ENCODE measurements around the gene TMEM255B. TPM values are rescaled to one million over a fixed set of nuclear protein-coding genes. Genes with fewer than 3 reads are reported as not detected.
A peak's percentile ranks its signal among the peaks of the same experiment; 100 is the strongest.

Gene TMEM255B
- total and polyA plus RNA-seq, 5 donors from 2014 or later, result 0.02 to 1.3 (median 0.11) TPM; not detected in 1

DNA sequence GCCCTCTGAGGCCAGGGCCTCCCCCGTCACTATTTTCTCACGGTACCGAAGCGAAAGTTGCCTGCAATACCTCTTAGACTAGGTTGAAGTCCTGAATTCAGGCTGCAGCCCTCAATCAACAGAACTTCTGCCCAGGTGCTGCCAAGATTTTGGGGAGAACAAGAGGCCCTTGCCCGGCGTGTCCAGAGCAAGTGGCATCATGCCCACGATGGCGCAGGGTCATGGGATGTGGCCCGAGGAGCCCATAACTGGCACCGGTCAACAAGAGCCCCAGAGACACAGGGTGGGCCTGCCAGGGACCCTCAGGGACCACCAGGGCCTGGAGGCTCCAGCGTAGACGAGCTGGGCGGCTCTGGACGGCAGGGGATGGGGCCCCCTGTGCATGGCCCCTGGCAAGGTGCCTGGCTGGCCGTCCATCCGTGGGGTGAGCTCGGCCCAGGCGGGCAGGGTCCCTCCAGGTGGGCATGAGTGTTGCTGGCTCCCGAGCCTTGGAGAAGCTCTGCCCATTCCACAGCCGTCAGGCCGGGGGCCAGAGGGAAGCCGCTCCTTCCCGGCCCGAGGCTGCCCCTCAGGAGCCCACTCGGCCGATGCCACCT lies 59.8 kb downstream of the TMEM255B start:
- H3K27me3 ChIP-seq (ENCODE audit: control insufficient read depth, insufficient read depth, low read length), result no peaks in the 10 kb centered on the region
- H3K4me3 ChIP-seq (ENCODE audit: low read depth, low read length), result no peak overlapping the region
- Mint-ChIP-seq H3K27me3 (peaks cover 4% of the 10 kb centered on the region), H3K4me1 (peaks cover 5 to 23% (median 13%) of the 10 kb centered on the region in 4 donors), H3K9me3 (peaks cover 0 to 3% (median 0%) of the 10 kb centered on the region in 7 donors), H3K4me3 (no peak overlapping the region), H3K36me3 (peaks cover 3% of the 10 kb centered on the region), H3K27ac (no peak overlapping the region)
- no peak for ATAC-seq (ENCODE audit: low read depth in 2 of 2)
- no peaks in the 10 kb centered on the region for H3K9me3 ChIP-seq (ENCODE audit: control insufficient read depth in 2 of 2, low read length in 2 of 2)
- no peak overlapping the region for H3K27ac ChIP-seq (ENCODE audit: insufficient read depth, low read length, poor library complexity, severe bottlenecking)
- no peak for DNase-seq
- no peaks in the 10 kb centered on the region for H3K36me3 ChIP-seq (ENCODE audit: control insufficient read depth, insufficient read depth, low read length)
- peaks cover 6% of the 10 kb centered on the region for H3K4me1 ChIP-seq (ENCODE audit: control insufficient read depth, insufficient read depth, low read length, poor library complexity, severe bottlenecking)

DNA sequence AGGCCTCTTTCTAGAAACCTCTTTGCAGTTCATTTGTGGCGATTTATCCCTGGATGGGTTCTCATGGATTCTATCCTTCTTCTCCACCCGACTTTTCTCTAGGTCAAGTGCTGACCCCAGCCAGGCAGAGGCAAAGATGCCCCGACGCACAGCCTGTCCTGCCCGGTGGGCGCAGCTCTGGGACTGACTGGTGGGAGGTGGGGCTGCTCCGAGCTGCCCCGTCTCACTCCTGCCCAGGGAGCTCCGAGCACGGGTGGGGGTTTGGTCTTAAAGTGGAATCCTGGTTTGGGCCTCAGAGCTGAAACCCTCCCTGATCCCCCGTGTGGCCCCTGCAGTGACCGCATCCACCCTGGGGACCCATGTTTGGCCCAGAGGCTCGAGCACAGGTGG lies 60.3 kb downstream of the TMEM255B start:
- DNase-seq (no peak), ATAC-seq (ENCODE audit: low read depth in 2 of 2) (no peak)
- Histone ChIP-seq H3K36me3 (ENCODE audit: control insufficient read depth, insufficient read depth, low read length) (no peaks in the 10 kb centered on the region), H3K27me3 (ENCODE audit: control insufficient read depth, insufficient read depth, low read length) (no peaks in the 10 kb centered on the region), H3K27ac (ENCODE audit: insufficient read depth, low read length, poor library complexity, severe bottlenecking) (no peak overlapping the region), H3K4me3 (ENCODE audit: low read depth, low read length) (no peak overlapping the region), H3K9me3 (ENCODE audit: control insufficient read depth in 2 of 2, low read length in 2 of 2) (no peaks in the 10 kb centered on the region), H3K4me1 (ENCODE audit: control insufficient read depth, insufficient read depth, low read length, poor library complexity, severe bottlenecking) (peaks cover 6% of the 10 kb centered on the region)
- peaks cover 5 to 23% (median 13%) of the 10 kb centered on the region in 4 donors for H3K4me1 Mint-ChIP-seq
- H3K27ac Mint-ChIP-seq, result no peak overlapping the region
- H3K27me3 Mint-ChIP-seq, result peaks cover 4% of the 10 kb centered on the region
- H3K4me3 Mint-ChIP-seq, result no peak overlapping the region
- peaks cover 3% of the 10 kb centered on the region for H3K36me3 Mint-ChIP-seq
- peaks cover 0 to 3% (median 0%) of the 10 kb centered on the region in 7 donors for H3K9me3 Mint-ChIP-seq

DNA sequence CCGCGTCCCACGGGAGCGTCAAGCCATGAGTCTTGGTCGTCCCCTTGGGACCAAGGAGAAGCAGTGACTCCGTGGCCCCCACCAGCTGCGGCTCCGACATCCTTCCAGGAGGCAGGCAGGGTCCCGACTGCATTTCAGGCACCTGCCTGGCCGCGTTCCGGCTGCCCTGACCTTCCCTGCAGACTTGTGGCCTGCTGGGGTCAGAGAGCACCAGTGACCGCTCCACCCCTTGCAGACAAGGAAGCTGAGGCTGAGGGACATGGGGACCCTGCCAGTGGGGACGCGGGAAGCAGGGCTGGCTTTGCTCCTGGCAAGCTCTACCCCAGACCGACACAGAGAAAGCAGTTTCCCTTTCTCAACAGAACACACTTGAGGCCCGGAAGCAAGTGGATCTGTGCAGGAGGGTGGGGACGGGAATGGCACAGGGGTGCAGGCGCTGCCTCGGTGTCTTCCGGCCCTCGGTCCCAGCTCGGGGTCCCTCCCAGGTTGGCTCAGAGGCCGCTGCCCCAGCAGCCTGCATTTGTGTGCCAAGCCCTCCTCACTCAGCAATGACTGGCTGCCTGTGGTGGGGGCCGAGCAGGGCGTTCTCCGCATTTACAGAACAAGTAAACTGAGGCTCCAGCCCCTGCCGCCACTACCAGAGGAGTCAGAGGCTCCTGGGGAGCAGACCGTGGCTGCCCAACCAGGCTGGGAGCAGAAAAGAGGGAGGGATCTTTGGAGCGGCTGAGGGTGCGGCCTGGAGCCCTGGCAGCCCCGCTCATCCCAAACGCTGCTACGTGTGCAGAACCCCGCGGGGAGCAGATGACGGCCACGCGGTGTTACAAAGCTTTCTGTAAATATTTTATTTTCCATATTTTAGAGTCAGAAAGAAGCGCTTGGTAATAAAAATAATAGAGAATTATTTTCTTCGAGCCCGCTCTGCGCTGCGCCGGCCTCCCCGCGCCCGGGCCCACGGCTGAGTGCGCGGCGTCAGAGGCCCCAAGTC lies 61.0 kb downstream of the TMEM255B start:
- Mint-ChIP-seq H3K27me3 (peaks cover 4% of the 10 kb centered on the region), H3K27ac (no peak overlapping the region), H3K4me3 (no peak overlapping the region), H3K36me3 (peaks cover 3% of the 10 kb centered on the region), H3K4me1 (peaks cover 5 to 23% (median 13%) of the 10 kb centered on the region in 4 donors), H3K9me3 (peaks cover 0 to 3% (median 0%) of the 10 kb centered on the region in 7 donors)
- Histone ChIP-seq H3K4me1 (ENCODE audit: control insufficient read depth, insufficient read depth, low read length, poor library complexity, severe bottlenecking) (peaks cover 6% of the 10 kb centered on the region), H3K27me3 (ENCODE audit: control insufficient read depth, insufficient read depth, low read length) (no peaks in the 10 kb centered on the region), H3K36me3 (ENCODE audit: control insufficient read depth, insufficient read depth, low read length) (no peaks in the 10 kb centered on the region), H3K4me3 (ENCODE audit: low read depth, low read length) (no peak overlapping the region), H3K9me3 (ENCODE audit: control insufficient read depth in 2 of 2, low read length in 2 of 2) (no peaks in the 10 kb centered on the region), H3K27ac (ENCODE audit: insufficient read depth, low read length, poor library complexity, severe bottlenecking) (no peak overlapping the region)
- DNase-seq, result no peak
- no peak for ATAC-seq (ENCODE audit: low read depth in 2 of 2)

DNA sequence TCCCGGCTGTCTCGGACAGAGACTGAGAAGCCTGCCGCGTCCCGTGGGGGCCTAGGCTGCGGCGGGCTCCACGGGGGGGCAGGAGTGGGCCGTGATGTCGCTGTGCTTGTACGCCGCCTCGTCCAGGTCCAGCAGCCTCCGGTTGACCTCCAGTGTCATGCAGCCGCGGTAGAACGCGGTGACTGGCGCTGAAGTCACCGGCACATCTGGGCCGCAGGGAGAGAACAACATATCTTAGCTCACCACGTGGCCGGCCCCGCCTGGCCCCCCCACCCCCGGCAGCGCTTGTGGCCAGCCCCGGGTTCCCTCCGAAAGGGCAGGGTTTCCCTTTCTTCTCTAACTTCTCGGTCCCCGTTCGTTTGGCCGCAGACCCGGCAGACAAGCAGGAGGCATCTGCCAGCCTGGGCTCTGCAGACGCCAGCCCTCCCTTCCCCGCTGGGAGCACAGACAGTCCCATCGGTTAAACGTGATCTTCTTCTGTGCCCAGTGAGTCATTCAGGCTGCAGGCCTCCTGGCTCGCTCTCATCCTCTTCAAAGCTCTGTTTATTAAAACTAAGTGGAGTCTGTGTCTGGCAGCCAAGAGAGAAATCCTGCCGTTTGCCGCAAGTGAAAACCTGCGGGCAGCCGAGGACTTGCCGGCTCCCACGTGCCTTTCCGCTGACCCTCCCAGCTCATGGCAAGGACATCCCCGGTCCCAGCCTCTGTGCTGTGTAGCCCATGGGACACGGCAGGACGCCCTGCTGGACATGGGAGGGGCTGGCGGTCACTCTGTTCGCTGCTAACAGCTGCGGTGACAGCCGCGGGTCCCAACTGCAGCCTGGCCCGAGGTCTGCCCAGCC lies 62.0 kb downstream of the TMEM255B start:
- Mint-ChIP-seq H3K4me1 (peaks cover 5 to 15% (median 8%) of the 10 kb centered on the region in 4 donors), H3K36me3 (peaks cover 4% of the 10 kb centered on the region), H3K27me3 (peaks cover 4% of the 10 kb centered on the region), H3K4me3 (no peak overlapping the region), H3K9me3 (no peaks in the 10 kb centered on the region), H3K27ac (peak overlapping the region in 1 of 3 donors; percentile 26)
- Histone ChIP-seq H3K4me1 (ENCODE audit: control insufficient read depth, insufficient read depth, low read length, poor library complexity, severe bottlenecking) (peaks cover 6% of the 10 kb centered on the region), H3K27ac (ENCODE audit: insufficient read depth, low read length, poor library complexity, severe bottlenecking) (no peak overlapping the region), H3K9me3 (ENCODE audit: control insufficient read depth in 2 of 2, low read length in 2 of 2) (no peaks in the 10 kb centered on the region), H3K36me3 (ENCODE audit: control insufficient read depth, insufficient read depth, low read length) (no peaks in the 10 kb centered on the region), H3K27me3 (ENCODE audit: control insufficient read depth, insufficient read depth, low read length) (no peaks in the 10 kb centered on the region), H3K4me3 (ENCODE audit: low read depth, low read length) (no peak overlapping the region)
- no peak for ATAC-seq (ENCODE audit: low read depth in 2 of 2)
- no peak for DNase-seq

DNA sequence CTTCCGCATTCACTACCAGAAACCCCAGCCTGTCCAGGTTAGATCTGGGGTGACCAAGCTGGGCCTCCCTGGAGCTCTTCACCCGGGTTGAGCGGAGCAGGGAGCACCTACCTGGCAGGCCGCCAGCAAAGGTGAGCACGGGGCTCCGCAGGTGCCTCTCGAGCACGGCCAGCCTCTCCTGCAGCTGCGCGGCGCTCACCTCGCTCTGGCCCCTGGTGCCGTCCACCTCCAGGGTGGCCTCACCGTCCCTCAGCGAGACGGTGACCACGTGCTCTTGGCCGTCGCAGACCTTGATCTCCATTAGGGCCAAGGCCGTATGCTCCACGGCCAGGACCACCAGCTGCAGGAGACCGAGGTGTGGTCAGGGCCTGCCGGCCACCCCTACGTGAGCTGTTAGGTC lies 62.8 kb downstream of the TMEM255B start:
- H3K27me3 Mint-ChIP-seq, result peaks cover 2% of the 10 kb centered on the region
- H3K27ac Mint-ChIP-seq, result no peak overlapping the region

DNA sequence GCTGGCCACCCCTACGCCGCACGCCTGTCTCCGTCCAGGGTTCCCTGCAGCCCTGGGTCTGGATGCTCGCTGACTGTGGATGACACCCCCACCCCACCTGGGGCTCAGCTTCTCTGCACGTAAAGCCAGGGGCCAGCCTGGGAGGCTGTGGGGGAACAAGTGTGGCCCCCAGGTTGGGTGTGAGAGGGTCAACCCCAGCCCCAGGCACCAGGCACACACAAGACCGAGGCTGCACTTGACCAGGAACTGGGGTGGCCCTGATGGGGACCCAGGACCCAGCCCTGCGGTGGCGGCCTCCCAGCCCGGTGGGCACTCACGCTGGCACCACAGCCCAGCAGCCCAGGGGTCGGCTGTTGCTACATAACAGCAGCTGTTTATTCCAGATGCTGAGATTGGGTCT lies 63.2 kb downstream of the TMEM255B start:
- Mint-ChIP-seq H3K9me3 (no peaks in the 10 kb centered on the region), H3K4me3 (no peak overlapping the region), H3K27me3 (no peaks in the 10 kb centered on the region), H3K27ac (no peak overlapping the region), H3K36me3 (peaks cover 4% of the 10 kb centered on the region), H3K4me1 (peaks cover 0 to 5% (median 2%) of the 10 kb centered on the region in 4 donors)
- Histone ChIP-seq H3K9me3 (ENCODE audit: control insufficient read depth in 2 of 2, low read length in 2 of 2) (no peaks in the 10 kb centered on the region), H3K27ac (ENCODE audit: insufficient read depth, low read length, poor library complexity, severe bottlenecking) (no peak overlapping the region), H3K27me3 (ENCODE audit: control insufficient read depth, insufficient read depth, low read length) (no peaks in the 10 kb centered on the region), H3K4me1 (ENCODE audit: control insufficient read depth, insufficient read depth, low read length, poor library complexity, severe bottlenecking) (no peaks in the 10 kb centered on the region), H3K4me3 (ENCODE audit: low read depth, low read length) (no peak overlapping the region), H3K36me3 (ENCODE audit: control insufficient read depth, insufficient read depth, low read length) (no peaks in the 10 kb centered on the region)
- no peak for ATAC-seq (ENCODE audit: low read depth in 2 of 2)
- no peak for DNase-seq

More for the DNA sequence above, 62.8 kb downstream of the TMEM255B start:
- no peak for ATAC-seq (ENCODE audit: low read depth in 2 of 2)
- H3K4me3 ChIP-seq (ENCODE audit: low read depth, low read length), result no peak overlapping the region
- Mint-ChIP-seq H3K4me3 (no peak overlapping the region), H3K4me1 (peaks cover 2 to 7% (median 4%) of the 10 kb centered on the region in 4 donors), H3K9me3 (no peaks in the 10 kb centered on the region), H3K36me3 (peaks cover 4% of the 10 kb centered on the region)
- H3K36me3 ChIP-seq (ENCODE audit: control insufficient read depth, insufficient read depth, low read length), result no peaks in the 10 kb centered on the region
- peaks cover 4% of the 10 kb centered on the region for H3K4me1 ChIP-seq (ENCODE audit: control insufficient read depth, insufficient read depth, low read length, poor library complexity, severe bottlenecking)
- no peaks in the 10 kb centered on the region for H3K27me3 ChIP-seq (ENCODE audit: control insufficient read depth, insufficient read depth, low read length)
- no peaks in the 10 kb centered on the region for H3K9me3 ChIP-seq (ENCODE audit: control insufficient read depth in 2 of 2, low read length in 2 of 2)
- no peak for DNase-seq
- H3K27ac ChIP-seq (ENCODE audit: insufficient read depth, low read length, poor library complexity, severe bottlenecking), result no peak overlapping the region

DNA sequence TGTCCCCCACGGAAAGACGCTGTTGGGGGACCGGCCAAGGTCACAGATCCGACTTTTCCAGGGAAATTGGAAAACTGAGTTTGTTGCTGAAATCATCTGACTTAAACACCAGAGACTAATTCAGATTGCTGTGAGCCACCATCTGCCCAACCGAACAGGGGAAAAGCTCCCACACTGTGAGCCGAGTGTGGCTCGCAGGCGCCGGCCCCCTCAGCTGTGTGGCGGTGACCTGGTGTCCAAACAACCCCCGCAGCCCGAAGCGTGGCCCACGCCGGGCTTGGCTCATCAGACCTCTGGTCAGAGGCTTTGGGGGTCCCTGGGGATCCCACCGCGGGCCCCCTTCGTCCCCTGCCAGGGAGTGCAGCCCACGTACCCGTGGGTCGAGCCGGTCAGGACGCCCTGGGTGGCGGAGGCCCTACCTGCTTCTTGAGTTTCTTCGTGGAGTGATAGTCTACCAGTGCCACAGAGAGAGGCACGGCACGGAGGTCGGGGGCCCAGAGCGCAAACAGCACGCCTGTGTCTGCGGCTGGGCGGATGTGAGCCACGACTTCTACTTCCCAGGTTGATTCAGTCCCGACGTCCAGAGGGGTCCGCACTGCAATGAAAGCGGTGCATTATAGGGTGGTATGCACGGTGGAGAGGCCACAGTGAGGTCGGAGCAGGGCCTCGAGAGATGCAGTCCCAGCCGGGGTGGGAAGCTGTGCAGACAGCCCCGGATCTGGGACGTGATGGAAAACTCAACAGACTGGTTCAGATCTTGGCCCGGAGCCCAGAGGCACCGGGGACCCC lies 64.1 kb downstream of the TMEM255B start:
- H3K4me1 Mint-ChIP-seq, result no peaks in the 10 kb centered on the region
- ATAC-seq (ENCODE audit: low read depth in 2 of 2), result no peak
- H3K27me3 Mint-ChIP-seq, result no peaks in the 10 kb centered on the region
- H3K36me3 Mint-ChIP-seq, result peaks cover 4% of the 10 kb centered on the region
- H3K27me3 ChIP-seq (ENCODE audit: control insufficient read depth, insufficient read depth, low read length), result no peaks in the 10 kb centered on the region
- no peak overlapping the region for H3K27ac ChIP-seq (ENCODE audit: insufficient read depth, low read length, poor library complexity, severe bottlenecking)
- no peaks in the 10 kb centered on the region for H3K9me3 Mint-ChIP-seq
- no peak overlapping the region for H3K4me3 ChIP-seq (ENCODE audit: low read depth, low read length)
- H3K4me3 Mint-ChIP-seq, result no peak overlapping the region
- H3K27ac Mint-ChIP-seq, result peak overlapping the region in 1 of 3 donors; percentile 9
- no peaks in the 10 kb centered on the region for H3K9me3 ChIP-seq (ENCODE audit: control insufficient read depth in 2 of 2, low read length in 2 of 2)
- no peaks in the 10 kb centered on the region for H3K36me3 ChIP-seq (ENCODE audit: control insufficient read depth, insufficient read depth, low read length)
- no peak for DNase-seq
- H3K4me1 ChIP-seq (ENCODE audit: control insufficient read depth, insufficient read depth, low read length, poor library complexity, severe bottlenecking), result no peaks in the 10 kb centered on the region
